RWPE2 (cell line): ENCODE data around the gene OR2W3.

Experiments used
- ATAC-seq: fragments of 200-7000 bp; cut with Tn5 transposase; 3 replicates; pipeline ENCODE4 v1.9.1; 2021; ENCODE audit warnings: low read depth
- DNase-seq: peaks from one replicate; pipeline ENCODE4 v3.0.0-alpha.2; 2020; ENCODE audit warnings: low spot score
- H3K27ac ChIP-seq: fragments of 450-650 bp; 2 replicates; pipeline ENCODE4 v1.5.1; 2017; ENCODE audit warnings: mild to moderate bottlenecking; ENCODE audit not compliant: poor library complexity, severe bottlenecking
- H3K27me3 ChIP-seq: fragments of 250-450 bp; sonication (Bioruptor Pico); 2 replicates; pipeline ENCODE4 v1.5.1; 2021; ENCODE audit warnings: mild to moderate bottlenecking, moderate library complexity; ENCODE audit not compliant: insufficient read depth, poor library complexity, severe bottlenecking
- H3K36me3 ChIP-seq: fragments of 250-450 bp; sonication (Bioruptor Pico); 2 replicates; pipeline ENCODE4 v1.5.1; 2020; ENCODE audit warnings: low read depth, mild to moderate bottlenecking, moderate library complexity
- H3K4me1 ChIP-seq: fragments of 250-450 bp; sonication (Bioruptor Pico); 2 replicates; pipeline ENCODE4 v1.5.1; 2021; ENCODE audit warnings: mild to moderate bottlenecking, moderate library complexity; ENCODE audit not compliant: insufficient read depth, poor library complexity, severe bottlenecking
- H3K4me3 ChIP-seq: fragments of 250-450 bp; sonication (Bioruptor Pico); 2 replicates; pipeline ENCODE4 v1.5.1; 2021; ENCODE audit warnings: mild to moderate bottlenecking, moderate library complexity; ENCODE audit not compliant: severe bottlenecking
- H3K9me3 ChIP-seq: fragments of 250-450 bp; sonication (Bioruptor Pico); 2 replicates; pipeline ENCODE4 v1.5.1; 2021; ENCODE audit warnings: mild to moderate bottlenecking, moderate library complexity; ENCODE audit not compliant: severe bottlenecking
- TF ChIP-seq, protein P1 (sequence below): fragments of 450-650 bp; IDR thresholded peaks from one replicate; pipeline ENCODE4 v1.5.1; 2017; ENCODE audit warnings: mild to moderate bottlenecking, moderate library complexity; ENCODE audit not compliant: poor library complexity, severe bottlenecking

The OR2W3 gene

DNA sequence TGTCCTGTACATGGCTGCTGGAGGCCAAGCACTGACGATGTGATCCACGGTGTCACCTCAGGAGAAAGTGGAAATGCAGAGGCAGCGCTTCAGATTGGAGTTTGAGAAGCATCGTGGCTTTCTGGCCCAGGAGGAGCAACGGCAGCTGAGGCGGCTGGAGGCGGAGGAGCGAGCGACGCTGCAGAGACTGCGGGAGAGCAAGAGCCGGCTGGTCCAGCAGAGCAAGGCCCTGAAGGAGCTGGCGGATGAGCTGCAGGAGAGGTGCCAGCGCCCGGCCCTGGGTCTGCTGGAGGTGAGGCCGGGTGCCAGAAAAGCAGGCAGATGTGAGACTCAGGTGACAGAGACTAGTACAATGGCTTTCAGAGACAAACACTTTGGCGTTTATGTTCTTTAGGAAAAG lies 30.7 kb upstream of the OR2W3 start:
- H3K27me3 ChIP-seq, result no peaks in the 10 kb centered on the region
- TF ChIP-seq, protein P1, sequence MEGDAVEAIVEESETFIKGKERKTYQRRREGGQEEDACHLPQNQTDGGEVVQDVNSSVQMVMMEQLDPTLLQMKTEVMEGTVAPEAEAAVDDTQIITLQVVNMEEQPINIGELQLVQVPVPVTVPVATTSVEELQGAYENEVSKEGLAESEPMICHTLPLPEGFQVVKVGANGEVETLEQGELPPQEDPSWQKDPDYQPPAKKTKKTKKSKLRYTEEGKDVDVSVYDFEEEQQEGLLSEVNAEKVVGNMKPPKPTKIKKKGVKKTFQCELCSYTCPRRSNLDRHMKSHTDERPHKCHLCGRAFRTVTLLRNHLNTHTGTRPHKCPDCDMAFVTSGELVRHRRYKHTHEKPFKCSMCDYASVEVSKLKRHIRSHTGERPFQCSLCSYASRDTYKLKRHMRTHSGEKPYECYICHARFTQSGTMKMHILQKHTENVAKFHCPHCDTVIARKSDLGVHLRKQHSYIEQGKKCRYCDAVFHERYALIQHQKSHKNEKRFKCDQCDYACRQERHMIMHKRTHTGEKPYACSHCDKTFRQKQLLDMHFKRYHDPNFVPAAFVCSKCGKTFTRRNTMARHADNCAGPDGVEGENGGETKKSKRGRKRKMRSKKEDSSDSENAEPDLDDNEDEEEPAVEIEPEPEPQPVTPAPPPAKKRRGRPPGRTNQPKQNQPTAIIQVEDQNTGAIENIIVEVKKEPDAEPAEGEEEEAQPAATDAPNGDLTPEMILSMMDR, result no peak
- ATAC-seq (no peak), DNase-seq (no peak)
- no peaks in the 10 kb centered on the region for H3K4me1 ChIP-seq
- H3K9me3 ChIP-seq, result no peaks in the 10 kb centered on the region
- H3K36me3 ChIP-seq, result no peaks in the 10 kb centered on the region
- H3K4me3 ChIP-seq, result no peak overlapping the region
- H3K27ac ChIP-seq, result no peak overlapping the region

DNA sequence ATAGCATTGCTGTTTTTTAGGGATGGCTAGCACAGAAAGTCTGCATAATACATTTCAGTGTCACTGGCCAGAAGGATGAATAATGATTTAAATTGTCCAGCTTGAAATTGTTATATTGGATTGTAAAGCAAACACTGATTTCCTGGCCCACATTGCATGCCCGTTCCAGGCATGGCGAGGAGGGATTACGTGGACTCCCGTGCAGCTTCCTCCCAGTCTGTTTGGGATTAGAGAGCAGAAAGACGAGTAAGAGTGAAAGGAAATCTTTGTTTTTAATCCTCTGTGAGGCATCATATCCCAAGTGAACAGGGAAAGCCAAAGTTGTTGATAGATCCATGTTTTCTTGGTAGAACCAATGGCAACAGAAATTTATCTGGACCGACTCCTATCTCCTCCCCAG lies 30.0 kb upstream of the OR2W3 start:
- TF ChIP-seq, protein P1, result no peak

DNA sequence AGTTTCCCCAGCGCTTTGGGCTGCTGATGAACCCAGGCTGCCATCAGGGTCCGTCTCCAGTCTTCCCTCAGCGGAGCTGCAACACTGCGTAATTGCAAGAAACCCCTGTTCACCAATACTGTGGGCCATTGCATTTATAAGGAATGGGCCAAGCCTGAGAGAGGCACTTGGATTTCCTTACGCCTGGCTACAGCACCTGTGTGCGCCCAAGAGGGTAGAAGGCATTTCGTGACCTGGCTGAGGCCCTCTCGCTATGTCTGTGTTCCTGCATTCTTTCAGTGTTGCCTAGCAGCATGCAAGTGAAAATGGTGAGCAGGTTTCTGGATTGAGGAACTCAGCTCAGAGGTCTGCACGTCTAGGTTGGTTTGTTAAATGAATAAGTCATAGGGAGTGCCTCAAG lies 12.0 kb upstream of the OR2W3 start:
- no peaks in the 10 kb centered on the region for H3K9me3 ChIP-seq
- TF ChIP-seq, protein P1, result no peak
- no peaks in the 10 kb centered on the region for H3K4me1 ChIP-seq
- H3K4me3 ChIP-seq, result no peak overlapping the region
- no peak overlapping the region for H3K27ac ChIP-seq
- H3K36me3 ChIP-seq, result no peaks in the 10 kb centered on the region
- ATAC-seq (no peak), DNase-seq (no peak)
- no peaks in the 10 kb centered on the region for H3K27me3 ChIP-seq

More for the DNA sequence above, 30.0 kb upstream of the OR2W3 start:
- Histone ChIP-seq H3K27ac (no peak overlapping the region), H3K9me3 (no peaks in the 10 kb centered on the region), H3K4me1 (no peaks in the 10 kb centered on the region), H3K27me3 (no peaks in the 10 kb centered on the region), H3K36me3 (no peaks in the 10 kb centered on the region), H3K4me3 (no peak overlapping the region)
- no peak for ATAC-seq
- DNase-seq, result no peak

DNA sequence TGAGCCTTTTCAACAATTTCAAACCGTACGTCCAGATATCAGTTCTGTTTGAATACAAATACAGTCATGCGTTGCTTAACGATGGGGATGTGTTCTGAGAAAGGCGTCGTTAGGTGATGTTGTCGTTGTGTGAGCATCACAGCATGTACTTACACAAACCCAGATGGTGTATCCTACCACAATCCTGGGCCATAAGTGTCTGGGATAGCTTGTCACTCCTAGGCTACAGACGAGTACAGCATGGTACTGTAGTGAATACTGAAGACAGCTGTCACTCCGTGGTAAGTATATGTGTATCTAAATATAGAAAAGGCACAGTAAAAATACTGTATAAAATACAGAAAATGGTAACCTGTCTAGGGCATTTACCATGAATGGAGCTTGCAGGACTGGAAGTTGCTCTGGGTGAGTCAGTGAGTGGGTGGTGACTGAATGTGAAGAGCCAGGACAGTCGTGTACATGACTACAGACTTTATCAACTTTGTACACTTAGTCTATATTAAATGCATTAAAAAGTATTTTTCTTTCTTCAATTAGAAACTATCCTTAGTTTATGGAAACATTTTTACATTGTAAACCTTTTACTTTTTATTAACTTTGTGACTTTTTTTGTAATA lies 10.5 kb upstream of the OR2W3 start:
- ATAC-seq (no peak; the same call in 2 of the 3 replicates), DNase-seq (no peak)
- Histone ChIP-seq H3K36me3 (no peaks in the 10 kb centered on the region), H3K4me1 (no peaks in the 10 kb centered on the region), H3K4me3 (no peak overlapping the region), H3K27ac (no peak overlapping the region), H3K27me3 (no peaks in the 10 kb centered on the region), H3K9me3 (no peaks in the 10 kb centered on the region)
- TF ChIP-seq, protein P1, result no peak

DNA sequence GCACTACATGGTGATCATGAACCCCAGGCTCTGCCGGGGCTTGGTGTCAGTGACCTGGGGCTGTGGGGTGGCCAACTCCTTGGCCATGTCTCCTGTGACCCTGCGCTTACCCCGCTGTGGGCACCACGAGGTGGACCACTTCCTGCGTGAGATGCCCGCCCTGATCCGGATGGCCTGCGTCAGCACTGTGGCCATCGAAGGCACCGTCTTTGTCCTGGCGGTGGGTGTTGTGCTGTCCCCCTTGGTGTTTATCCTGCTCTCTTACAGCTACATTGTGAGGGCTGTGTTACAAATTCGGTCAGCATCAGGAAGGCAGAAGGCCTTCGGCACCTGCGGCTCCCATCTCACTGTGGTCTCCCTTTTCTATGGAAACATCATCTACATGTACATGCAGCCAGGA lies 589 bp downstream of the OR2W3 start:
- H3K4me1 ChIP-seq, result no peaks in the 10 kb centered on the region
- no peaks in the 10 kb centered on the region for H3K36me3 ChIP-seq
- no peak for ATAC-seq
- DNase-seq, result no peak
- H3K27me3 ChIP-seq, result no peaks in the 10 kb centered on the region
- H3K4me3 ChIP-seq, result no peak overlapping the region
- no peaks in the 10 kb centered on the region for H3K9me3 ChIP-seq
- no peak overlapping the region for H3K27ac ChIP-seq
- TF ChIP-seq, protein P1, result no peak
